Caco-2 (cell line): ENCODE measurements around the gene C16orf95. TPM values are rescaled to one million over a fixed set of nuclear protein-coding genes. Genes with fewer than 3 reads are reported as not detected.

Experiments used
- BruUV-seq: library from RNA; stranded (reverse); fragments of 400-500 nt; replicated peaks from 2 replicates; lab custom pipeline; 2021; lab: Mats Ljungman, UMichigan
- CTCF ChIA-PET: fragments of 300-600 bp; sonication (Branson Sonifier 250); formaldehyde crosslinking; loops from one replicate; lab custom pipeline; 2022; ENCODE audit warnings: antibody characterized with exemption; lab: Charles Lee
- POLR2A ChIA-PET: fragments of 300-600 bp; sonication (Branson Sonifier 250); formaldehyde crosslinking; loops from one replicate; lab custom pipeline; 2022; ENCODE audit warnings: antibody characterized with exemption; lab: Charles Lee
- DNase-seq, 2 experiments: peaks; one replicate each; pipeline versions ENCODE4 v3.0.0 to v3.0.0-alpha.2; 2020 to 2022
- H3K27me3 ChIP-seq: replicated peaks from 2 replicates; pipeline ENCODE4 v1.6.0; 2011; ENCODE audit warnings: low read length; ENCODE audit not compliant: control insufficient read depth, insufficient read depth
- H3K36me3 ChIP-seq: 2 replicates; pipeline ENCODE4 v1.5.1; 2011; ENCODE audit warnings: low read length; ENCODE audit not compliant: control insufficient read depth, insufficient read depth
- H3K4me1 ChIP-seq: fragments of 250-450 bp; sonication (Bioruptor Pico); 2 replicates; pipeline ENCODE4 v1.5.1; 2020; ENCODE audit warnings: mild to moderate bottlenecking
- H3K4me3 ChIP-seq: 2 replicates; pipeline ENCODE4 v1.5.1; 2011; ENCODE audit warnings: low read depth, mild to moderate bottlenecking, control low read depth, low read length
- H3K9me3 ChIP-seq: fragments of 250-450 bp; sonication (Bioruptor Pico); 2 replicates; pipeline ENCODE4 v1.5.1; 2020; ENCODE audit warnings: mild to moderate bottlenecking, moderate library complexity
- H3K27ac Mint-ChIP-seq: one replicate; pipeline ENCODE4 v1.8.0; 2022; ENCODE audit warnings: mixed read lengths; ENCODE audit not compliant: unreplicated experiment
- H3K27me3 Mint-ChIP-seq: one replicate; pipeline ENCODE4 v1.8.0; 2022; ENCODE audit warnings: mixed read lengths; ENCODE audit not compliant: insufficient read depth, unreplicated experiment
- H3K36me3 Mint-ChIP-seq: one replicate; pipeline ENCODE4 v1.8.0; 2022; ENCODE audit warnings: mild to moderate bottlenecking, mixed read lengths; ENCODE audit not compliant: insufficient read depth, unreplicated experiment
- H3K4me1 Mint-ChIP-seq: one replicate; pipeline ENCODE4 v1.8.0; 2022; ENCODE audit warnings: low read depth, mixed read lengths; ENCODE audit not compliant: unreplicated experiment
- H3K4me3 Mint-ChIP-seq: one replicate; pipeline ENCODE4 v1.8.0; 2022; ENCODE audit warnings: mild to moderate bottlenecking, moderate library complexity, mixed read lengths; ENCODE audit not compliant: unreplicated experiment
- H3K9me3 Mint-ChIP-seq: one replicate; pipeline ENCODE4 v1.8.0; 2022; ENCODE audit warnings: mixed read lengths; ENCODE audit not compliant: unreplicated experiment
- intact Hi-C: fragments of 100-400 bp; cut with micrococcal nuclease; formaldehyde crosslinking; loops from one replicate; pipeline ENCODE4 v1.10.0; 2022; ENCODE audit not compliant: unreplicated experiment
- total RNA-seq: library from RNA; stranded (reverse); gene quantifications from 2 replicates; pipeline ENCODE4 v1.2.3, GENCODE V29; 2022
- TF ChIP-seq, protein P1 (sequence below), 2 experiments: fragments of 200-600 bp in 1 of 2; IDR thresholded peaks; 1 replicate in 1 of 2; 2 replicates in 1 of 2; pipeline versions ENCODE4 v1.5.1 to v1.8.0; 2011 to 2022; ENCODE audit warnings: antibody characterized with exemption in 1 of 2, control low read depth in 1 of 2, inconsistent platforms in 1 of 2, low read depth in 1 of 2, low read length in 1 of 2, mild to moderate bottlenecking in 1 of 2, moderate library complexity in 1 of 2; ENCODE audit not compliant: insufficient read depth in 1 of 2, severe bottlenecking in 1 of 2, unreplicated experiment in 1 of 2

C16orf95 gene
- total RNA-seq, 1 experiment from 2014 or later: 4.4 TPM

DNA sequence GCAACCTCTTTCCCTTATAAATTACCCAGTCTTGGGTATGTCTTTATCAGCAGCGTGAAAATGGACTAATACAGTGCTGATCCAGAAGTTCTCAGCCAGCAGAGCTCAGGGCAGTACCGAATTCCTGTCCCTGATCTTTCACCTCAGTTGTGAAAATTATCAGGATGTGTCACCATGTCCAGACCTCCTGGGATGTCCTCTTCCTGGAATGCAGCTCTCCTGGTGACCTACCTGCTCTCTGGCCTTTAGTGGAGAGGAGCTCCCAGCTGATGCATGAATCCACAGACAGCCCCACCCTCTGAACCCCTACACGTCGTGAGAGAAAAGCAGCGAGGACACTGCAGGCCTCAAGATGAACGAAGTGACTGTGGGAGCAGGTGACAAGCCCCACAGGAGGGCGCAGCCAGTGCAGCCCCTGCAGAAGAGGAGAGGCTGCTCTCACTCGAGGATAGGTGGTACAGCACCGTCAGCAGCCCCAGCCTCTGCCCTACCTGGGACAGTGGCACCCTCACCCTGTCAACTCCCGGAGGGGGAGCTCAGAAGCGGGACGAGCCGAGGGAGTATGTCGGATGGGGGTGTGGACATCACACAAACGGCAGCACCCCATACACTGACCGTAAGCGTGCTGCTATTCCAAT lies 22.0 kb upstream of the C16orf95 start:
- no peaks in the 10 kb centered on the region for H3K27me3 Mint-ChIP-seq
- Histone ChIP-seq H3K4me1 (no peaks in the 10 kb centered on the region), H3K27me3 (no peaks in the 10 kb centered on the region), H3K4me3 (no peak overlapping the region), H3K36me3 (peaks cover 9% of the 10 kb centered on the region), H3K9me3 (no peaks in the 10 kb centered on the region)
- H3K9me3 Mint-ChIP-seq: no peaks in the 10 kb centered on the region
- TF ChIP-seq, protein P1, sequence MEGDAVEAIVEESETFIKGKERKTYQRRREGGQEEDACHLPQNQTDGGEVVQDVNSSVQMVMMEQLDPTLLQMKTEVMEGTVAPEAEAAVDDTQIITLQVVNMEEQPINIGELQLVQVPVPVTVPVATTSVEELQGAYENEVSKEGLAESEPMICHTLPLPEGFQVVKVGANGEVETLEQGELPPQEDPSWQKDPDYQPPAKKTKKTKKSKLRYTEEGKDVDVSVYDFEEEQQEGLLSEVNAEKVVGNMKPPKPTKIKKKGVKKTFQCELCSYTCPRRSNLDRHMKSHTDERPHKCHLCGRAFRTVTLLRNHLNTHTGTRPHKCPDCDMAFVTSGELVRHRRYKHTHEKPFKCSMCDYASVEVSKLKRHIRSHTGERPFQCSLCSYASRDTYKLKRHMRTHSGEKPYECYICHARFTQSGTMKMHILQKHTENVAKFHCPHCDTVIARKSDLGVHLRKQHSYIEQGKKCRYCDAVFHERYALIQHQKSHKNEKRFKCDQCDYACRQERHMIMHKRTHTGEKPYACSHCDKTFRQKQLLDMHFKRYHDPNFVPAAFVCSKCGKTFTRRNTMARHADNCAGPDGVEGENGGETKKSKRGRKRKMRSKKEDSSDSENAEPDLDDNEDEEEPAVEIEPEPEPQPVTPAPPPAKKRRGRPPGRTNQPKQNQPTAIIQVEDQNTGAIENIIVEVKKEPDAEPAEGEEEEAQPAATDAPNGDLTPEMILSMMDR (IDR thresholded peaks at IDR 0.05; ENCODE audit: insufficient read depth in 1 of 2, low read depth in 1 of 2, low read length in 1 of 2, severe bottlenecking in 1 of 2, unreplicated experiment in 1 of 2): no peak
- H3K4me1 Mint-ChIP-seq: no peaks in the 10 kb centered on the region
- ChIA-PET POLR2A (no interaction called here), CTCF (no interaction called here)
- no TSS peak for BruUV-seq
- H3K4me3 Mint-ChIP-seq: no peak overlapping the region
- no peak for DNase-seq
- intact Hi-C loops: no loop called here
- peaks cover 80% of the 10 kb centered on the region for H3K36me3 Mint-ChIP-seq
- H3K27ac Mint-ChIP-seq: peak overlapping the region; percentile 68

DNA sequence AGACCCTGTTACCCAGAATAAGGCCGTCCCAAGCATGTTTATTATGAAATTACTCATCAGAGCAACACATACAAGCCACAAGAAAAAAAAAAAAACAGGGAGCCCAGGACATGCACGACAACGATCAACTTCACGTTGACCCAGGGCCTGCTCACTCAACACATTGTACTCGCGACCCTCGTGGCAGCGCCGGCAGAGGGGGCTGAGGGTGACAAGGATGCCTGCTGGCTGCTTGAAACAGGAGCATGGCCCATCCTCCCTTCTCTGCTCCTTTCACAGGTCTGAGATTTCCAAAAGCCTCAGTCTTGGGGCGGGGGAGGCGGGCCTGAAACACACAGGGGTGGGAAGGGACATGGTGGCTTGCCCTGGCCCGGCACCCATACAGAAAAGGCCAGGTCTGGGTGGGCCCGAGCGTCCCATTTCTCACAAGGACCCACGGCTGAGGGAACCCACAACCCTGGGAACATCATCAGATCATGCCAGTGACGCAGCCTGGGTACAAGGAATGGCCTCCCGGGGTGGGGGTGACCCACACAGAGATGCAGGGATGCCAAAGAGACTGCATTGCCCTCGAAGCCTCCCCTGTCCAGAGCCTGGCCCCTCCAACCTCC lies 21.1 kb upstream of the C16orf95 start:
- Mint-ChIP-seq H3K36me3 (peaks cover 71% of the 10 kb centered on the region), H3K9me3 (no peaks in the 10 kb centered on the region), H3K4me1 (no peaks in the 10 kb centered on the region), H3K4me3 (no peak overlapping the region), H3K27ac (peak overlapping the region; percentile 68), H3K27me3 (no peaks in the 10 kb centered on the region)
- POLR2A ChIA-PET: no interaction called here
- H3K4me1 ChIP-seq: no peaks in the 10 kb centered on the region
- peaks cover 9% of the 10 kb centered on the region for H3K36me3 ChIP-seq
- H3K4me3 ChIP-seq: no peak overlapping the region
- BruUV-seq: no TSS peak
- no peak for DNase-seq
- CTCF ChIA-PET: no interaction called here
- TF ChIP-seq, protein P1 (IDR thresholded peaks at IDR 0.05; ENCODE audit: insufficient read depth in 1 of 2, low read depth in 1 of 2, low read length in 1 of 2, severe bottlenecking in 1 of 2, unreplicated experiment in 1 of 2): no peak
- H3K27me3 ChIP-seq: no peaks in the 10 kb centered on the region
- intact Hi-C loops: no loop called here
- no peaks in the 10 kb centered on the region for H3K9me3 ChIP-seq

DNA sequence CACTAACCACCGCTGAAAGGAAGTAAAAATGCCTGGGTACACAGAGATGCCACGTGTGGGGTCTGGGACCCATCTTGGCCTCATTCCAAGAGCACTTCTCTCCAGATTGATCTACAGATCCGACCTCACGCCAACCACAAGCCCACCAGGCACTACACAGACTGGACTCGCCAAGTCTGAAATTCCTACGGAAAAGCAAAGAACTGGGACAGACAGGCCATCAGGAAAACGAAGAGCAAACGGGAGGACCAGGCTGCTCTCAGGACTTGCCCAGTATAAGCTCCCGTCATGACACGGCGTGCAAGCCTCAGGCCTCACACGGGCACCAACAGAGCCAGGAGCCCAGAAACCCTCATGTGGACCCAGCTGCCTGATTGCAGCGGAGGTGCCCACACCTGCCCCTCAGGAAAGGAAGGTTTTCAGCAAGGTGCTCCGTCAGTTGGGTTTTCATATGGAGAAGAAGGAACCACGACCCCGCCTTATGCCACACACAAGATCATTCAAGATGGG lies 20.1 kb upstream of the C16orf95 start:
- H3K4me1 Mint-ChIP-seq: no peaks in the 10 kb centered on the region
- intact Hi-C loops: no loop called here
- Histone ChIP-seq H3K4me3 (no peak overlapping the region), H3K9me3 (no peaks in the 10 kb centered on the region), H3K27me3 (no peaks in the 10 kb centered on the region), H3K4me1 (no peaks in the 10 kb centered on the region), H3K36me3 (peaks cover 6% of the 10 kb centered on the region; the same call in 1 of the 2 replicates)
- TF ChIP-seq, protein P1 (IDR thresholded peaks at IDR 0.05; ENCODE audit: insufficient read depth in 1 of 2, low read depth in 1 of 2, low read length in 1 of 2, severe bottlenecking in 1 of 2, unreplicated experiment in 1 of 2): no peak
- BruUV-seq: no TSS peak
- no peak overlapping the region for H3K27ac Mint-ChIP-seq
- H3K27me3 Mint-ChIP-seq: no peaks in the 10 kb centered on the region
- no peak for DNase-seq
- no peak overlapping the region for H3K4me3 Mint-ChIP-seq
- H3K9me3 Mint-ChIP-seq: no peaks in the 10 kb centered on the region
- peaks cover 65% of the 10 kb centered on the region for H3K36me3 Mint-ChIP-seq
- CTCF ChIA-PET: no interaction called here
- POLR2A ChIA-PET: no interaction called here
